K562 (cell line): ENCODE measurements around the gene GPR3. TPM values are rescaled to one million over a fixed set of nuclear protein-coding genes. Genes with fewer than 3 reads are reported as not detected.
A peak's percentile ranks its signal among the peaks of the same experiment; 100 is the strongest.

ENCODE experiments used
- EZH2 ChIP-seq: IDR thresholded peaks from 2 replicates; pipeline ENCODE4 v1.6.1; 2012; ENCODE audit warnings: low read depth, mild to moderate bottlenecking, inconsistent platforms, low read length, borderline replicate concordance
- GTF2A2 ChIP-seq: IDR thresholded peaks from 2 replicates; pipeline ENCODE4 v1.6.1; 2016; ENCODE audit warnings: mild to moderate bottlenecking, missing genetic modification characterization, missing compliant biosample characterization
- GTF2F1 ChIP-seq: IDR thresholded peaks from 2 replicates; pipeline ENCODE4 v1.6.1; 2011; ENCODE audit warnings: low read depth, low read length, improper control_type of control experiment
- MCM5 ChIP-seq: fragments of 450-650 bp; IDR thresholded peaks from 2 replicates; pipeline ENCODE4 v1.6.1; 2016; ENCODE audit warnings: low read depth
- SRSF9 ChIP-seq: fragments of 200-400 bp; formaldehyde crosslinking; IDR thresholded peaks from 2 replicates; pipeline ENCODE4 v1.6.1; 2017; ENCODE audit warnings: low read depth, low read length, borderline replicate concordance
- YY1 ChIP-seq, 3 experiments: IDR thresholded peaks; 2 replicates each; pipeline ENCODE4 v1.6.1; 2011; ENCODE audit warnings: low read length in 2 of 3, mild to moderate bottlenecking in 2 of 3, moderate library complexity in 2 of 3, borderline replicate concordance in 1 of 3, control low read depth in 1 of 3, low read depth in 1 of 3; ENCODE audit not compliant: insufficient read depth in 3 of 3, insufficient replicate concordance in 2 of 3, control insufficient read depth in 1 of 3, insufficient read length in 1 of 3; ENCODE audit errors: extremely low read depth in 1 of 3
- ZNF354B ChIP-seq: fragments of 250-450 bp; sonication (Bioruptor Pico); IDR thresholded peaks from 2 replicates; pipeline ENCODE4 v1.4.0; 2020
- ZNF583 ChIP-seq: fragments of 250-450 bp; sonication (Bioruptor Pico); IDR thresholded peaks from 2 replicates; pipeline ENCODE4 v1.4.0; 2020
- ZNF764 ChIP-seq: fragments of 250-450 bp; sonication (Bioruptor Pico); IDR thresholded peaks from 2 replicates; pipeline ENCODE4 v1.4.0; 2020; ENCODE audit warnings: low read depth, mild to moderate bottlenecking, moderate library complexity
- polyA plus RNA-seq, 8 experiments: library from polyadenylated mRNA; depleted of rRNA in 4 of 8; stranded (reverse) in 5 of 8; unstranded in 3 of 8; fragments of >200 nt; fragmentation: Nextera tagmentation in 2 of 8; fragmentation: Illumina TruSeq in 1 of 8; extraction: Ambion mirVana in 2 of 8; extraction: Trizol in 1 of 8; gene quantifications; 2 replicates each; pipeline versions ENCODE4 v1.2.1 to v1.2.3, GENCODE V29; 2011 to 2014; ENCODE audit warnings: inconsistent platforms in 1 of 8, missing spikeins in 1 of 8
- total RNA-seq, 7 experiments: library from RNA; depleted of rRNA in 6 of 7; stranded (reverse); fragments of >200 nt in 6 of 7; fragmentation: Illumina TruSeq in 2 of 7; extraction: Trizol in 2 of 7; gene quantifications; 2 replicates each; pipeline versions ENCODE4 v1.2.1 to v1.2.3, GENCODE V29; 2011 to 2021; ENCODE audit warnings: low replicate concordance in 1 of 7
- TF ChIP-seq, protein P1 (sequence below): fragments of 450-650 bp; formaldehyde crosslinking; IDR thresholded peaks from 2 replicates; pipeline ENCODE4 v1.4.0; 2020; ENCODE audit warnings: mild to moderate bottlenecking, moderate library complexity
- TF ChIP-seq, protein P2 (sequence below): fragments of 450-650 bp; formaldehyde crosslinking; IDR thresholded peaks from 2 replicates; pipeline ENCODE4 v1.4.0; 2020; ENCODE audit warnings: mild to moderate bottlenecking, moderate library complexity
- TF ChIP-seq, protein P3 (sequence below): fragments of 450-650 bp; IDR thresholded peaks from 2 replicates; pipeline ENCODE4 v1.6.1; 2016; ENCODE audit warnings: borderline replicate concordance
- TF ChIP-seq, protein P4 (sequence below), 2 experiments: IDR thresholded peaks; 2 replicates each; pipeline ENCODE4 v1.6.1; 2011; ENCODE audit warnings: borderline replicate concordance in 1 of 2, control low read depth in 1 of 2, low read depth in 1 of 2, low read length in 1 of 2, mild to moderate bottlenecking in 1 of 2, mixed read lengths in 1 of 2, moderate library complexity in 1 of 2; ENCODE audit not compliant: insufficient read depth in 1 of 2, insufficient read length in 1 of 2, poor library complexity in 1 of 2, severe bottlenecking in 1 of 2; ENCODE audit errors: extremely low read depth in 1 of 2
- TF ChIP-seq, protein P5 (sequence below): fragments of 250-450 bp; sonication (Bioruptor Pico); IDR thresholded peaks from 2 replicates; pipeline ENCODE4 v1.8.0; 2022; ENCODE audit warnings: moderate library complexity, mild to moderate bottlenecking, inconsistent platforms

Gene GPR3
- total and polyA plus RNA-seq, 9 of the 15 experiments (the other 6 are each of a cell fraction or from before 2014, with no cell fraction given), result 0.24 to 11.5 (median 3.7) TPM

DNA sequence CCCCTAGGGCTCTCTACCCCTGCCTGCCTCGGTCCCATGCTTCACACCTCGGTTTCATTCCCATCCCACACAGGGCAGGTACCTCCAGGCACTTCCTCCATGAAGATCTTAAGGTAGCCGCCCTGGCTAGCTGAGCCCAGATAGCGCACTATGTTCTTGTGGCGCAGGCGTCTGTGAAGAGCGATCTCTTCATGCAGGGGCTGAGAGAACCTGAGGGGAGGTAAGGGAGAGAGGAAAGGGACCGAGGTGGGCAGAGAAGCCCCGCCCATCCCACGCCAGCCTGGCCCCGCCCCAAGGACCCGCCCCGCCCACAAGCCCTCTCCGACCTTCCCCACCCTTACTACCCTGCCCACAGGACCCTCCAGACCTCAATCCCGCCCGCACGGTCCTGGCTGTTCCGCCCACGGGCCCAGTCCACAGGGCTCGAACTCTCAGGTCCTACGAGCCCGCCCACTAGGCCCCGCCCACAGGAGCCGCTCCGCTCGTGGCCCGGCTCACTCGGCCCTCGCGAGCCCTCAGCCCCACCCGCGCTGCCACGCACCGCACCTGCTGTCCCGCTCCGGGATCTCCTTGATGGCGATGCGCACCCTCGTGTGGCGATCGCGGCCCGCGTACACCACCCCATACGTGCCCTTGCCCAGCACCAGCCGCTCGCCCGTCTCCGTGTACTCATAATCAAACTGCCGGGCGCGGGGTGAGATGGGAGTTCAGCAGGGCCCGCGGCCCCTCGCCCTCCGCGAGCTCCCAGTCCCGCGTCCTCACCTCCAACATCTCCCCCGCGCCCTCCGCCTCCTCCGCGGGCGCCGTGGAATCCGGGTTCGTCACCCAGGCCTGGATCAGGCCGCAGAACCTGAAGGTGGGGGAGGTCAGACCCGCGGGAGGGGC lies 32.0 kb upstream of the GPR3 start (continued):
- TF ChIP-seq, protein P1, sequence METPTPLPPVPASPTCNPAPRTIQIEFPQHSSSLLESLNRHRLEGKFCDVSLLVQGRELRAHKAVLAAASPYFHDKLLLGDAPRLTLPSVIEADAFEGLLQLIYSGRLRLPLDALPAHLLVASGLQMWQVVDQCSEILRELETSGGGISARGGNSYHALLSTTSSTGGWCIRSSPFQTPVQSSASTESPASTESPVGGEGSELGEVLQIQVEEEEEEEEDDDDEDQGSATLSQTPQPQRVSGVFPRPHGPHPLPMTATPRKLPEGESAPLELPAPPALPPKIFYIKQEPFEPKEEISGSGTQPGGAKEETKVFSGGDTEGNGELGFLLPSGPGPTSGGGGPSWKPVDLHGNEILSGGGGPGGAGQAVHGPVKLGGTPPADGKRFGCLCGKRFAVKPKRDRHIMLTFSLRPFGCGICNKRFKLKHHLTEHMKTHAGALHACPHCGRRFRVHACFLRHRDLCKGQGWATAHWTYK, result no peak
- TF ChIP-seq GTF2F1 (no peak), MCM5 (no peak), GTF2A2 (tag) (no peak), ZNF354B (no peak), ZNF583 (CRISPR knock-in tag) (no peak), SRSF9 (no peak), EZH2 (no peak), ZNF764 (no peak), YY1 (IDR thresholded peaks at IDR 0.05; ENCODE audit: borderline replicate concordance in 1 of 3, control insufficient read depth in 1 of 3, extremely low read depth in 1 of 3, insufficient read depth in 3 of 3, insufficient read length in 1 of 3, insufficient replicate concordance in 2 of 3, low read depth in 1 of 3, low read length in 2 of 3) (no peak)
- TF ChIP-seq, protein P2, sequence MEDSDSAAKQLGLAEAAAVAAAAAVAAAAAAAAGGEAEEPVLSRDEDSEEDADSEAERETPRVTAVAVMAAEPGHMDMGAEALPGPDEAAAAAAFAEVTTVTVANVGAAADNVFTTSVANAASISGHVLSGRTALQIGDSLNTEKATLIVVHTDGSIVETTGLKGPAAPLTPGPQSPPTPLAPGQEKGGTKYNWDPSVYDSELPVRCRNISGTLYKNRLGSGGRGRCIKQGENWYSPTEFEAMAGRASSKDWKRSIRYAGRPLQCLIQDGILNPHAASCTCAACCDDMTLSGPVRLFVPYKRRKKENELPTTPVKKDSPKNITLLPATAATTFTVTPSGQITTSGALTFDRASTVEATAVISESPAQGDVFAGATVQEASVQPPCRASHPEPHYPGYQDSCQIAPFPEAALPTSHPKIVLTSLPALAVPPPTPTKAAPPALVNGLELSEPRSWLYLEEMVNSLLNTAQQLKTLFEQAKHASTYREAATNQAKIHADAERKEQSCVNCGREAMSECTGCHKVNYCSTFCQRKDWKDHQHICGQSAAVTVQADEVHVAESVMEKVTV, result no peak
- TF ChIP-seq, protein P3, sequence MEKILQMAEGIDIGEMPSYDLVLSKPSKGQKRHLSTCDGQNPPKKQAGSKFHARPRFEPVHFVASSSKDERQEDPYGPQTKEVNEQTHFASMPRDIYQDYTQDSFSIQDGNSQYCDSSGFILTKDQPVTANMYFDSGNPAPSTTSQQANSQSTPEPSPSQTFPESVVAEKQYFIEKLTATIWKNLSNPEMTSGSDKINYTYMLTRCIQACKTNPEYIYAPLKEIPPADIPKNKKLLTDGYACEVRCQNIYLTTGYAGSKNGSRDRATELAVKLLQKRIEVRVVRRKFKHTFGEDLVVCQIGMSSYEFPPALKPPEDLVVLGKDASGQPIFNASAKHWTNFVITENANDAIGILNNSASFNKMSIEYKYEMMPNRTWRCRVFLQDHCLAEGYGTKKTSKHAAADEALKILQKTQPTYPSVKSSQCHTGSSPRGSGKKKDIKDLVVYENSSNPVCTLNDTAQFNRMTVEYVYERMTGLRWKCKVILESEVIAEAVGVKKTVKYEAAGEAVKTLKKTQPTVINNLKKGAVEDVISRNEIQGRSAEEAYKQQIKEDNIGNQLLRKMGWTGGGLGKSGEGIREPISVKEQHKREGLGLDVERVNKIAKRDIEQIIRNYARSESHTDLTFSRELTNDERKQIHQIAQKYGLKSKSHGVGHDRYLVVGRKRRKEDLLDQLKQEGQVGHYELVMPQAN, result no peak
- TF ChIP-seq, protein P4, sequence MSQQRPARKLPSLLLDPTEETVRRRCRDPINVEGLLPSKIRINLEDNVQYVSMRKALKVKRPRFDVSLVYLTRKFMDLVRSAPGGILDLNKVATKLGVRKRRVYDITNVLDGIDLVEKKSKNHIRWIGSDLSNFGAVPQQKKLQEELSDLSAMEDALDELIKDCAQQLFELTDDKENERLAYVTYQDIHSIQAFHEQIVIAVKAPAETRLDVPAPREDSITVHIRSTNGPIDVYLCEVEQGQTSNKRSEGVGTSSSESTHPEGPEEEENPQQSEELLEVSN (IDR thresholded peaks at IDR 0.05; ENCODE audit: borderline replicate concordance in 1 of 2, extremely low read depth in 1 of 2, insufficient read depth in 1 of 2, insufficient read length in 1 of 2, low read depth in 1 of 2, low read length in 1 of 2, poor library complexity in 1 of 2, severe bottlenecking in 1 of 2), result peak in 1 of 2 experiments; percentile 24
- TF ChIP-seq, protein P5, sequence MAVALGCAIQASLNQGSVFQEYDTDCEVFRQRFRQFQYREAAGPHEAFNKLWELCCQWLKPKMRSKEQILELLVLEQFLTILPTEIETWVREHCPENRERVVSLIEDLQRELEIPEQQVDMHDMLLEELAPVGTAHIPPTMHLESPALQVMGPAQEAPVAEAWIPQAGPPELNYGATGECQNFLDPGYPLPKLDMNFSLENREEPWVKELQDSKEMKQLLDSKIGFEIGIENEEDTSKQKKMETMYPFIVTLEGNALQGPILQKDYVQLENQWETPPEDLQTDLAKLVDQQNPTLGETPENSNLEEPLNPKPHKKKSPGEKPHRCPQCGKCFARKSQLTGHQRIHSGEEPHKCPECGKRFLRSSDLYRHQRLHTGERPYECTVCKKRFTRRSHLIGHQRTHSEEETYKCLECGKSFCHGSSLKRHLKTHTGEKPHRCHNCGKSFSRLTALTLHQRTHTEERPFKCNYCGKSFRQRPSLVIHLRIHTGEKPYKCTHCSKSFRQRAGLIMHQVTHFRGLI (CRISPR knock-in tag), result no peak
